CD4-positive, alpha-beta T cell treated with Interleukin-2 at 100 ng/mL for 4 hours (primary cell): ENCODE results near the gene IGSF6.
"Not testable (repeated sequence)": the region's sequence is repeated elsewhere in the genome, so short reads cannot be mapped to it uniquely, and the experiment has no call there.

Experiments
- DNase-seq: peaks from one replicate; pipeline ENCODE4 v3.0.0-alpha.2; 2020; ENCODE audit warnings: low spot score

Gene IGSF6

DNA sequence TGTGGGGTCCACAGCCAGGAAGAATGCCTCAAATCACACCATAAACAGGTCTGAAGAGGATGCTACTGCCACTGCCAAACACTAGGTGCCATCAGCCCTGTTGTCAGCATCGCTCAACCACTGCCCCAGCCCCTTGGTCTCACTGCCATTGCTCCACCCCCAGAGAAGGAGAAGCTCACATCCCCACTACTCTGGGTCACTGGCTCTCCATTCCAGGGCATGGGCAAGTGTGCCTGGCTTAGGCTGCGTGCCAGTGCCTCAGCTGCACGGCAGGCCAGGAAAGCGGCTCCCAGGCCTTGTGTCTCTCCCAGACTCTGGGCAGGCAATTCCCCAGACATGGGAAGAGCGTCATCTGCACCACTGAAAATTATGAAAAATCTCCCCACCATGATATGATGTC is 1.2 kb upstream of the IGSF6 start:
- DNase-seq: no peak

DNA sequence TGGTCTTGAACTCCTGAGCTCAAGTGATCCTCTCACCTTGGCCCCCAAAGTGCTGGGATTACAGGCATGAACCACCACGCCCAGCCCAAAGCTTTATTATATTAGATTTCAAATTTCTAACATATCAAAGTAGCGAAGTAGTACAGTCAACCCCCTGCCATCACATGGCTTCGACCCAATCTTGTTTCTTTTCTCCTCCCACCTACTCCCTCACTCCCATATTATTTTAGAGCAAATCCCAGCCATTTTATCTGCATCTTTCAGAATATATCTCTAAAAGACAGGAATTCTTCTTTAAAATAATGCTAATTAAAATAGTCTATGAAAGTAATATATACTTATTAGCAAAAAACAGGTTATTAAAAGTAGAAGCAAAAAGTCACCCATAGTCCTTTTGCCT is 893 bp downstream of the IGSF6 start:
- no peak for DNase-seq

- no peak for DNase-seq
Measured at GRCh38 chr16:21650521-21650920, 1.9 kb downstream of the IGSF6 start.

- not testable (repeated sequence) for DNase-seq
Measured at GRCh38 chr16:21649826-21650406, 2.5 kb downstream of the IGSF6 start.

DNA sequence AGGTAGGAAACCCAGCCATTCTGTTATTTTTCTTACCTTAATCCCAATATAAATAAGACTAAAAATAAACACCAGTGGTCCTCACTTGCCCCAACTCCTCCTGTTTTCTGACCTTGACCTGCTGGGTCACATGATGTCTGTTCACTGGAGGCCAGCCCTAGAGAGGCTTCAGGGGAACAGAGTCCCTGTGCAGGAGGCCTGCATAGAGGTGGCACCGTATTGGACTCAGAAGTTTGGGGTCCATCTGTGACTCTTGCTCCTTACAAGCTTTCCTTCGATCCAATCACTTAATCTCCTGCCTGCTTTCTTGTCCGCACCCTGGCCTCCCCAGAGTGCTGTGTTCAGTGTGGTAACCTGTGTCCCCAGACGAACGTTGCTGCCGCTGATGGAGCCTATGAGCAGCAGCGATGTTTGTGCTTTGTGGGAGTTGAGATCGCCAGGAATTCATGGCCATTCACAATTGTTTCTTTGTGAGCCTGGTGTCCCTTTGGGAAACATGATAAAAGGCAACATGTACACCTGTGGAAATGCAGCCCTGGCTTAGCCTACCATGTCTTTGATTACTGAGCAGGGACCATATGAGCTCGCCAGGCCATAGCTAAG is 4.7 kb downstream of the IGSF6 start:
- DNase-seq: no peak

DNA sequence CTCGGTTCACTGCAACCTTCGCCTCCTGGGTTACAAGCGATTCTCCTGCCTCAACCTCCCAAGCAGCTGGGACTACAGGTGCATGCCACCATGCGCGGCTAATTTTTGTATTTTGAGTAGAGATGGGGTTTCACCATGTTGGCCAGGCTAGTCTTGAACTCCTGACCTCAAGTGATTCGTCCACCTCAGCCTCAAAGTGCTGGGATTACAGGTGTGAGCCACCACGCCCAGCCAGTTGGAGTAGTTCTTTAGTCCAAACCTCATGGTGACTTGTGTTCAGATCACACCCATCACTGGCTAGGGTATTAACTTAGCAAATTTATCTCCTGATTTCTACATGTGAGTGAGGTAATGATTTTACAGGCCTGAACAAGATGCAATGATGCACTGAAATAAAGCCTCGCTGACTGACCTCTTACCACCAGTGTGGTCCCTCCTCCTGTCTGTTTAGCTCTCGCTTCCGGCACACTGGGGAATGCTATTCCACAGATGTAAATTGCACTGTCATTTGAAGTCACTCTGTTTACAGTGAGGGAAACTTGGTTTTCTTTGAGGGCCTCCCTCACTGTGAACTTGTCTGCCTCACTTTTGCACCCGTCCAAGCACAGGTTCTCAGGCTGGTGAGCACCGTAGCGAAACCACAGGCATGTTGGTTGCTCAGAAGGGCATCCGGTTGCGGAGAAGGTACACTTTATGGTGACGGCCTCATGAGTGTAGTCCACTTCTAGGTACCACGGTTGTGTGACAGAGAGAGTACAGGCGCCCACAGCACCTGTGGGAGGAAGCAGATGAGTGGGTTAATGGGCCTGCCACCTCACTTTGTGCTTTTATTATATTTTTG is 5.5 kb downstream of the IGSF6 start:
- DNase-seq: peak; percentile 90

DNA sequence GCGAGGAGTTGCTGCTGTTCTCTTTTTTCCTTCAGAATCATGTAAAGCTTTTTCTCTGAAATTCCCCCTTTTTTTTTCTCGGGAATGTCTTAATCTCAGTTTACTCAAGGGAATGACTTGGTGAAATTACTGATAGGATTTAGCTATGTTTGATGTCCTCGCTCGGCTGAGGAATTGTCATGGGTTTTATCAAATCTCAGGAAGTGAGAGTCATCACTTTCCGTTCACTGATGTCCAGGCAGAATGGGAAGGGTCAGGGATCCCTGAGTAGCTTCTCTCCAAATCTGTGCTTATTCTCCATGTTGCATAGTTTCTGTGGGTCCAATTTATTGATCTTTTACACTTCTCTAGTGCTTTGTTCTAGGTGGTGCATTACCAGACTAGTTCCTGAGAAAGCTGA is 6.3 kb downstream of the IGSF6 start:
- DNase-seq: no peak

- DNase-seq: peak; percentile 56
Measured at GRCh38 chr16:21645261-21645721, 7.1 kb downstream of the IGSF6 start.

GRCh38 chr16:21644674-21645073 is 7.7 kb downstream of the IGSF6 start:
- no peak for DNase-seq

GRCh38 chr16:21643785-21644184 is 8.6 kb downstream of the IGSF6 start:
- no peak for DNase-seq

DNA sequence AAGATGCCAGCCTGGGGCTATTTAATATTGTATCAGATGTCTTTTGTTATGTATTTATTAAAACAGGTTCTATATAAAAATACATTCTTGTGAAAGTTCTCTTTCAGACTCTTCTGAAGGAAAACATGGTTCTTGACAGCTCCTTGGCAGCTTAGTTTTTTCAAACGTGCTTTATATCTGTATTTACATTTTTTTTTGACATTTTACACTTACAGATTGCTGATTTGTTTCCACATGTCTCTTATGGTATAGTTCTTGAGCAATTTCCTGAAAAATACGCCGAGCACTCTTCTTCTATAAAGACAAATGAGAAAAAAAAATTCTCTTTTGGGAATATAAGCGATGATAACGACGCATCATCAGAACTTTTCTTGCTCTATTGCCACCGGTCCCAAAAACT is 9.5 kb downstream of the IGSF6 start:
- no peak for DNase-seq

DNA sequence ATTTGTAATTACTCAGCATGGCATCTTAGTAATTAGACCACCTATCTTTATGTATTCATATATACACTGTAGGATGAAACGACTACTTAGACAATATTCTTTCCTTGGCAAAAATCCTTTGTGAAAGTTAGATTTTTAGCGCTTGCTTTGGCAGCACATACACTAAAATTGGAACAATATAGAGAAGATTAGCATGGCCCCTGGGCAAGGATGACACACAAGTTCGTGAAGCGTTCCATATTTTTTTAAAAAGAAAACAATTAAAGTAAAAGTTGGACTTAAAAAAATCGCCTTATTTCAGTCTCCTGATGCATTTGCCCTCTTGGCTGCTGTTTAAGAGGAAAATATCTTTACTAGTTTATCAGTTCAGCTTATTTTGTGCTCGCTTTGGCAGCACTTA is 10.5 kb downstream of the IGSF6 start:
- DNase-seq: no peak

GRCh38 chr16:21639493-21639892 is 12.9 kb downstream of the IGSF6 start:
- DNase-seq: no peak

- DNase-seq: peak; percentile 51
Measured at GRCh38 chr16:21638573-21638975, 13.8 kb downstream of the IGSF6 start.

- DNase-seq: no peak
Measured at GRCh38 chr16:21637032-21637968, 15.1 kb downstream of the IGSF6 start.

GRCh38 chr16:21635694-21636093 is 16.7 kb downstream of the IGSF6 start:
- not testable (repeated sequence) for DNase-seq

GRCh38 chr16:21634216-21634615 is 18.2 kb downstream of the IGSF6 start:
- DNase-seq: no peak

DNA sequence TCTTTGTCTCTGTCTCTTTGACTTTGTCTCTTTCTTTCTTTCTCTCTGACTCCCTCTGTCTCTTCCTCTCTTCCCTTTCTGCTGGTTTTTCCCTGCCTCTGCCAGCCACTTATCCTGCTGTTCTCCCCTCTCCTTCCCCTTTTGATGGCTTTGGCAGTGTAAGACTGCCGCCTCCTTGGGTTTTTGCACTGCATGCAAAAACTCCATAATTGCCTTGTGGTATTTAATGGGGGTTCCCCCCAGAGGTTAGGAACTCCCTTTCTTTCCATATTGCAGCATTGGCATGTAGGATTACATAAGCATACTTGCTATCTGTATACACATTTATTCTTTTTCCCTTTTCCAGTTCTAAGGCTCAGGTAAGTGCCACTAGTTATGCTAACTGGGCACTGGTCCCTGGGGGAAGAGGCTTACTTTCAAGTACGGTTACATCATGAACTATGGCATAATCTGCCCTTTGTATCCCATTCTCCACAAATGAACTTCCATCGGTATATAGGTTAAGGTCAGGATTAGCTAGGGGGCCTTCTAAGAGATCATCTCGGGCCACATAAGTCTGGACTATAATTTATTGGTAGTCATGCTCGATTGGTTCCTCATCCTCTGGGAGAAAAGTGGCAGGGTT is 20.3 kb downstream of the IGSF6 start:
- not testable (repeated sequence) for DNase-seq

DNA sequence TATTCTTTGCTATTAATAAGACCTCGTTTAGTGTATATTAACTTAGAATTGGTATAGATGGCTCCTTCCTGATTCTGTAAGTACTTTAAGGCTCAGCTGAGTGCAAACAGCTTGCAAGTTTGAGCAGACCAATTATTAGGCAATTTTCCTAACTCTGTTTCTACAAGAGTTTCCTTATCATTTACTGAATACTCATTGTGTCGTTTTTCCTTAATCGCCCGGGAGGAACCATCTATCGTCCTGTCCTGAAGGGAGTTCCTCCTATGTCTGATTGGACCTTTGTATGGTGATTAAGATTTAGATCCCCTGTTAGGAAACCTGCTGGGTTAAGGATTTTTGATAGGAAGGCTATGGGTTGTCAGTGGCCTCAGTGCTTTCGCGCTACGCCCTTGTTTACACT is 21.0 kb downstream of the IGSF6 start:
- DNase-seq: not testable (repeated sequence)

DNA sequence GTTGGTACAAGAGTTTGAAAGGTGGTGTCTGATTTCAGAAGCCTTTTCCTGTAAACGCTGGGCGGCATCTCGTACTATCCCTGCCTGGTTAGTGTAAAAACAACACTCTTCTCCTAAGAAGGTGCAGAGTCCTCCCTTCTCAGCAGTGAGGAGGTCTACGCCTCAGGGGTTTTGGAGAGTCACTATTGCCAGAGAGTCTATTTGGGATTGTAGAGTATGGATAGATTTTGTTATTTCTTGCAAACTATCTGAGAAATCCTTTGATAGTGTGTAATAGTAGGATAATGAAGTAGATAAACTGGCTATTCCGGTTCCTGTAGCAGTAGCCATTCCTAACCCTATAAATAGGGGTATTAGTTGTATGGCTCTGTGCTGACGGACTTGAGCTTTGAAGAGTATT is 21.5 kb downstream of the IGSF6 start:
- DNase-seq: not testable (repeated sequence)
